HepG2 (cell line): Measurements from ENCODE around the gene NEU4. TPM values are rescaled to one million over a fixed set of nuclear protein-coding genes. Genes with fewer than 3 reads are reported as not detected.
A peak's percentile ranks its signal among the peaks of the same experiment; 100 is the strongest.

ENCODE experiments used
- ATAC-seq: fragments of 200-7000 bp; cut with Tn5 transposase; 3 replicates; pipeline ENCODE4 v1.9.1; 2020; ENCODE audit warnings: mild to moderate bottlenecking, moderate library complexity
- BruUV-seq: library from RNA; stranded (reverse); fragments of 400-500 nt; replicated peaks from 2 replicates; lab custom pipeline; 2021; lab: Mats Ljungman, UMichigan
- CTCF ChIA-PET: fragments of 300-600 bp; formaldehyde crosslinking; extraction: SDS; loops from one replicate; lab custom pipeline; 2021; ENCODE audit warnings: low total read pairs, inconsistent platforms, low intra/inter-chr PET ratio; lab: Yijun Ruan, JAX
- POLR2A ChIA-PET: fragments of 350-600 bp; sonication (Branson Sonifier 250); formaldehyde crosslinking; loops from one replicate; lab custom pipeline; 2020; ENCODE audit warnings: antibody characterized with exemption, inconsistent platforms; lab: Yijun Ruan, JAX
- DNase-seq: peaks from one replicate; pipeline ENCODE4 v3.0.0-alpha.2; 2015; ENCODE audit warnings: low spot score
- FAIRE-seq: peaks from 3 replicates; lab custom pipeline; 2011; peaks lifted over from hg19 to GRCh38; lab: Jason Lieb, UNC
- H2AFZ ChIP-seq: one replicate; pipeline ENCODE4 v1.6.1; 2011; ENCODE audit warnings: low read length, inconsistent platforms
- H3K27ac ChIP-seq: fragments of 300-600 bp; 3 replicates; pipeline ENCODE4 v1.8.0; 2011; ENCODE audit warnings: mixed run types, mild to moderate bottlenecking, mixed read lengths, low read length, inconsistent platforms; ENCODE audit not compliant: insufficient read depth; ENCODE audit errors: extremely low read length
- H3K27me3 ChIP-seq, 2 experiments: fragments of 200-600 bp in 1 of 2; 2 replicates in 1 of 2; 3 replicates in 1 of 2; pipeline versions ENCODE4 v1.6.0 to v1.8.0; 2011; ENCODE audit warnings: low read length in 2 of 2, mild to moderate bottlenecking in 2 of 2, moderate library complexity in 2 of 2, inconsistent platforms in 1 of 2; ENCODE audit not compliant: insufficient read depth in 2 of 2, control insufficient read depth in 1 of 2
- H3K36me3 ChIP-seq, 2 experiments: fragments of 200-600 bp in 1 of 2; replicated peaks in 1 of 2; 2 replicates in 1 of 2; 3 replicates in 1 of 2; pipeline versions ENCODE4 v1.5.1 to v1.8.0; 2011; ENCODE audit warnings: low read length in 2 of 2, inconsistent platforms in 1 of 2; ENCODE audit not compliant: insufficient read depth in 2 of 2, control insufficient read depth in 1 of 2
- H3K4me1 ChIP-seq: 2 replicates; pipeline ENCODE4 v1.5.1; 2012; ENCODE audit warnings: low read length, inconsistent platforms; ENCODE audit not compliant: insufficient read depth
- H3K4me2 ChIP-seq: 2 replicates; pipeline ENCODE4 v1.6.0; 2011; ENCODE audit warnings: low read depth, low read length, inconsistent platforms
- H3K4me3 ChIP-seq, 3 experiments: fragments of 200-600 bp in 1 of 3; sonication (generic), shearing (Covaris generic) in 1 of 3; replicated peaks in 1 of 3; 2 replicates each; pipeline ENCODE4 v1.5.1; 2011 to 2016; ENCODE audit warnings: low read length in 3 of 3, inconsistent platforms in 2 of 3, low read depth in 2 of 3, mild to moderate bottlenecking in 2 of 3, control low read depth in 1 of 3, mixed read lengths in 1 of 3; ENCODE audit not compliant: insufficient read depth in 1 of 3
- H3K79me2 ChIP-seq: one replicate; pipeline ENCODE4 v1.6.1; 2011; ENCODE audit warnings: low read length, inconsistent platforms; ENCODE audit not compliant: insufficient read depth
- H3K9ac ChIP-seq: 2 replicates; pipeline ENCODE4 v1.6.0; 2011; ENCODE audit warnings: mild to moderate bottlenecking, low read depth, low read length, inconsistent platforms; ENCODE audit not compliant: insufficient read depth
- H3K9me3 ChIP-seq: 2 replicates; pipeline ENCODE4 v1.5.1; 2012; ENCODE audit warnings: mild to moderate bottlenecking, low read length
- H4K20me1 ChIP-seq: 2 replicates; pipeline ENCODE4 v1.6.0; 2011; ENCODE audit warnings: inconsistent platforms, mild to moderate bottlenecking, low read length, moderate library complexity; ENCODE audit not compliant: insufficient read depth
- ATF7 ChIP-seq, 2 experiments: fragments of 450-650 bp in 1 of 2; sonication (generic) in 1 of 2; formaldehyde crosslinking in 1 of 2; IDR thresholded peaks; 2 replicates each; pipeline versions ENCODE4 v1.4.0 to v1.6.1; 2016 to 2020; ENCODE audit warnings: antibody characterized with exemption in 1 of 2, mild to moderate bottlenecking in 1 of 2, missing genetic modification reagents in 1 of 2
- CREB1 ChIP-seq, 2 experiments: fragments of 450-650 bp in 1 of 2; IDR thresholded peaks; 2 replicates each; pipeline ENCODE4 v1.6.1; 2016 to 2017; ENCODE audit warnings: control low read depth in 1 of 2, mild to moderate bottlenecking in 1 of 2, missing compliant biosample characterization in 1 of 2, missing genetic modification characterization in 1 of 2
- DR1 ChIP-seq: sonication (generic); formaldehyde crosslinking; IDR thresholded peaks from 2 replicates; pipeline ENCODE4 v1.8.0; 2021; ENCODE audit warnings: mild to moderate bottlenecking, missing genetic modification reagents, inconsistent platforms
- HNRNPLL ChIP-seq: fragments of 200-400 bp; formaldehyde crosslinking; IDR thresholded peaks from 2 replicates; pipeline ENCODE4 v1.6.1; 2017; ENCODE audit warnings: mild to moderate bottlenecking, low read depth, low read length; ENCODE audit not compliant: poor library complexity, severe bottlenecking
- KAT7 ChIP-seq: IDR thresholded peaks from 2 replicates; pipeline ENCODE4 v1.6.1; 2018; ENCODE audit warnings: borderline replicate concordance, missing compliant biosample characterization
- NFYB ChIP-seq: sonication (generic); formaldehyde crosslinking; IDR thresholded peaks from 2 replicates; pipeline ENCODE4 v1.4.0; 2020; ENCODE audit warnings: missing genetic modification reagents
- PHF20 ChIP-seq: sonication (generic); formaldehyde crosslinking; IDR thresholded peaks from 2 replicates; pipeline ENCODE4 v1.5.0; 2020; ENCODE audit warnings: mild to moderate bottlenecking, missing genetic modification reagents
- TGIF2 ChIP-seq: IDR thresholded peaks from 2 replicates; pipeline ENCODE4 v1.6.1; 2016; ENCODE audit warnings: control low read depth, missing compliant biosample characterization
- ZKSCAN8 ChIP-seq: IDR thresholded peaks from 2 replicates; pipeline ENCODE4 v1.6.1; 2016; ENCODE audit warnings: borderline replicate concordance, missing genetic modification reagents, missing compliant biosample characterization
- ZNF276 ChIP-seq: sonication (generic); formaldehyde crosslinking; IDR thresholded peaks from 2 replicates; pipeline ENCODE4 v1.4.0; 2020; ENCODE audit warnings: mild to moderate bottlenecking, low read depth, missing genetic modification reagents
- ZNF709 ChIP-seq: sonication (generic); formaldehyde crosslinking; IDR thresholded peaks from 2 replicates; pipeline ENCODE4 v1.5.0; 2020; ENCODE audit warnings: mild to moderate bottlenecking, missing genetic modification reagents
- ZNF761 ChIP-seq: sonication (generic); formaldehyde crosslinking; conservative IDR thresholded peaks from 2 replicates; pipeline ENCODE4 v1.4.0; 2020; ENCODE audit warnings: mild to moderate bottlenecking, missing genetic modification reagents
- ZNF772 ChIP-seq: sonication (generic); formaldehyde crosslinking; IDR thresholded peaks from 2 replicates; pipeline ENCODE4 v1.5.0; 2020; ENCODE audit warnings: mild to moderate bottlenecking, missing genetic modification reagents
- ZNF850 ChIP-seq: sonication (generic); formaldehyde crosslinking; conservative IDR thresholded peaks from 2 replicates; pipeline ENCODE4 v1.9.0; 2021; ENCODE audit warnings: mild to moderate bottlenecking, missing genetic modification reagents
- WGBS: methylation state at CpG from one replicate; pipeline ENCODE4 v1.1.6; 2017; ENCODE audit warnings: low lambda C conversion rate; 5-methylcytosine and 5-hydroxymethylcytosine counted together
- in situ Hi-C: cut with HindIII; loops from 2 replicates; pipeline ENCODE4 v1.10.0; 2017; ENCODE audit warnings: low pct_unique_long_range_greater_than_20kb; ENCODE audit not compliant: extremely low pct_ligation_motif_present
- intact Hi-C: fragments of 100-400 bp; cut with micrococcal nuclease; formaldehyde crosslinking; loops from one replicate; pipeline ENCODE4 v1.10.0; 2022; ENCODE audit not compliant: unreplicated experiment
- polyA plus RNA-seq, 8 experiments: library from polyadenylated mRNA; depleted of rRNA in 3 of 8; stranded (reverse) in 7 of 8; unstranded in 1 of 8; fragments of >200 nt; fragmentation: Illumina TruSeq in 4 of 8; extraction: Trizol in 4 of 8; gene quantifications; 2 replicates each; pipeline versions ENCODE4 v1.2.1 to v1.2.3, GENCODE V29; 2011 to 2016; ENCODE audit warnings: low read depth in 4 of 8, missing spikeins in 1 of 8, mixed read lengths in 1 of 8; ENCODE audit not compliant: insufficient read depth in 1 of 8
- total RNA-seq, 5 experiments: library from RNA; depleted of rRNA; stranded (reverse); fragments of >200 nt; fragmentation: Illumina TruSeq; extraction: Trizol; gene quantifications; 2 replicates each; pipeline ENCODE4 v1.2.3, GENCODE V29; 2016; ENCODE audit warnings: low read depth in 1 of 5
- TF ChIP-seq, protein P1 (sequence below): sonication (generic); formaldehyde crosslinking; conservative IDR thresholded peaks from 2 replicates; pipeline ENCODE4 v1.8.0; 2022; ENCODE audit warnings: low read depth, missing genetic modification reagents
- TF ChIP-seq, protein P2 (sequence below): sonication (generic); formaldehyde crosslinking; IDR thresholded peaks from 2 replicates; pipeline ENCODE4 v1.5.1; 2020; ENCODE audit warnings: mild to moderate bottlenecking, missing genetic modification reagents, moderate library complexity

NEU4 gene
- total and polyA plus RNA-seq, 2 of the 13 experiments (the other 11 are each of a cell fraction or from before 2014, with no cell fraction given) = 53.5 to 107 TPM

GRCh38 chr2:241821460-241822263 lies 12.7 kb downstream of the NEU4 start:
- ATAC-seq (no peak), DNase-seq (no peak), FAIRE-seq (no peak)
- no peak overlapping the region for H3K4me3 ChIP-seq
- 81% methylated on average over 28 of the region's 28 CpGs for WGBS
- no peaks in the 10 kb centered on the region for H3K36me3 ChIP-seq
- H3K27me3 ChIP-seq = peaks cover 0 to 8% of the 10 kb centered on the region in 2 experiments; a peak in 1 of 5 replicates
- POLR2A ChIA-PET = interaction anchor here (1.1 kb wide), 1 partner anchor 13 kb away, joined by 5 read pairs; the partner anchor contains the start of gene NEU4
- H3K9me3 ChIP-seq = peaks cover 1% of the 10 kb centered on the region
- H2AFZ ChIP-seq = no peak overlapping the region
- no TSS peak for BruUV-seq
- in situ Hi-C loops (no loop called here), intact Hi-C loops (no loop called here)
- H3K4me2 ChIP-seq = no peak overlapping the region
- no peak overlapping the region for H3K9ac ChIP-seq
- CTCF ChIA-PET = no interaction called here
- peaks cover 27% of the 10 kb centered on the region for H3K4me1 ChIP-seq
- H4K20me1 ChIP-seq = no peaks in the 10 kb centered on the region
- no peak overlapping the region for H3K27ac ChIP-seq
- no peaks in the 10 kb centered on the region for H3K79me2 ChIP-seq
- TF ChIP-seq ZKSCAN8 (CRISPR knock-in tag) (no peak), ZNF761 (CRISPR knock-in tag) (no peak), KAT7 (no peak), NFYB (no peak), ZNF709 (no peak), ATF7 (IDR thresholded peaks at IDR 0.05) (peak; percentile 96), ATF7 (CRISPR knock-in tag; IDR thresholded peaks at IDR 0.05) (no peak), DR1 (no peak), CREB1 (IDR thresholded peaks at IDR 0.05) (peak; percentile 89), CREB1 (CRISPR knock-in tag; IDR thresholded peaks at IDR 0.05) (no peak), ZNF276 (CRISPR knock-in tag) (no peak), TGIF2 (CRISPR knock-in tag) (no peak), PHF20 (CRISPR knock-in tag) (no peak), ZNF850 (no peak), ZNF772 (CRISPR knock-in tag) (no peak), HNRNPLL (peak; percentile 15)
- TF ChIP-seq, protein P1, sequence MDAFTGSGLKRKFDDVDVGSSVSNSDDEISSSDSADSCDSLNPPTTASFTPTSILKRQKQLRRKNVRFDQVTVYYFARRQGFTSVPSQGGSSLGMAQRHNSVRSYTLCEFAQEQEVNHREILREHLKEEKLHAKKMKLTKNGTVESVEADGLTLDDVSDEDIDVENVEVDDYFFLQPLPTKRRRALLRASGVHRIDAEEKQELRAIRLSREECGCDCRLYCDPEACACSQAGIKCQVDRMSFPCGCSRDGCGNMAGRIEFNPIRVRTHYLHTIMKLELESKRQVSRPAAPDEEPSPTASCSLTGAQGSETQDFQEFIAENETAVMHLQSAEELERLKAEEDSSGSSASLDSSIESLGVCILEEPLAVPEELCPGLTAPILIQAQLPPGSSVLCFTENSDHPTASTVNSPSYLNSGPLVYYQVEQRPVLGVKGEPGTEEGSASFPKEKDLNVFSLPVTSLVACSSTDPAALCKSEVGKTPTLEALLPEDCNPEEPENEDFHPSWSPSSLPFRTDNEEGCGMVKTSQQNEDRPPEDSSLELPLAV (CRISPR knock-in tag) = no peak
- TF ChIP-seq, protein P2, sequence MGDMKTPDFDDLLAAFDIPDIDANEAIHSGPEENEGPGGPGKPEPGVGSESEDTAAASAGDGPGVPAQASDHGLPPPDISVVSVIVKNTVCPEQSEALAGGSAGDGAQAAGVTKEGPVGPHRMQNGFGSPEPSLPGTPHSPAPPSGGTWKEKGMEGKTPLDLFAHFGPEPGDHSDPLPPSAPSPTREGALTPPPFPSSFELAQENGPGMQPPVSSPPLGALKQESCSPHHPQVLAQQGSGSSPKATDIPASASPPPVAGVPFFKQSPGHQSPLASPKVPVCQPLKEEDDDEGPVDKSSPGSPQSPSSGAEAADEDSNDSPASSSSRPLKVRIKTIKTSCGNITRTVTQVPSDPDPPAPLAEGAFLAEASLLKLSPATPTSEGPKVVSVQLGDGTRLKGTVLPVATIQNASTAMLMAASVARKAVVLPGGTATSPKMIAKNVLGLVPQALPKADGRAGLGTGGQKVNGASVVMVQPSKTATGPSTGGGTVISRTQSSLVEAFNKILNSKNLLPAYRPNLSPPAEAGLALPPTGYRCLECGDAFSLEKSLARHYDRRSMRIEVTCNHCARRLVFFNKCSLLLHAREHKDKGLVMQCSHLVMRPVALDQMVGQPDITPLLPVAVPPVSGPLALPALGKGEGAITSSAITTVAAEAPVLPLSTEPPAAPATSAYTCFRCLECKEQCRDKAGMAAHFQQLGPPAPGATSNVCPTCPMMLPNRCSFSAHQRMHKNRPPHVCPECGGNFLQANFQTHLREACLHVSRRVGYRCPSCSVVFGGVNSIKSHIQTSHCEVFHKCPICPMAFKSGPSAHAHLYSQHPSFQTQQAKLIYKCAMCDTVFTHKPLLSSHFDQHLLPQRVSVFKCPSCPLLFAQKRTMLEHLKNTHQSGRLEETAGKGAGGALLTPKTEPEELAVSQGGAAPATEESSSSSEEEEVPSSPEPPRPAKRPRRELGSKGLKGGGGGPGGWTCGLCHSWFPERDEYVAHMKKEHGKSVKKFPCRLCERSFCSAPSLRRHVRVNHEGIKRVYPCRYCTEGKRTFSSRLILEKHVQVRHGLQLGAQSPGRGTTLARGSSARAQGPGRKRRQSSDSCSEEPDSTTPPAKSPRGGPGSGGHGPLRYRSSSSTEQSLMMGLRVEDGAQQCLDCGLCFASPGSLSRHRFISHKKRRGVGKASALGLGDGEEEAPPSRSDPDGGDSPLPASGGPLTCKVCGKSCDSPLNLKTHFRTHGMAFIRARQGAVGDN (CRISPR knock-in tag) = peak; percentile 14; the same call in 1 of the 2 replicates
